Kidney (tissue), 14 donors: ENCODE measurements around the gene ST3GAL6. TPM values are rescaled to one million over a fixed set of nuclear protein-coding genes. Genes with fewer than 3 reads are reported as not detected.

Source experiments
- DNase-seq, 5 donors: peaks; one replicate each; pipeline ENCODE4 v3.0.0-alpha.2; 2013 to 2020
- FAIRE-seq: peaks from 2 replicates; lab custom pipeline; 2012; peaks lifted over from hg19 to GRCh38; lab: Jason Lieb, UNC
- H3K27ac ChIP-seq, 2 donors: one replicate each; pipeline ENCODE4 v1.7.0; 2013; ENCODE audit warnings: low read depth in 2 of 2, low read length in 2 of 2, inconsistent platforms in 1 of 2
- H3K27me3 ChIP-seq: one replicate; pipeline ENCODE4 v1.7.1; 2013; ENCODE audit warnings: low read length, inconsistent platforms; ENCODE audit not compliant: control insufficient read depth, insufficient read depth
- H3K36me3 ChIP-seq, 3 donors: one replicate each; pipeline versions ENCODE4 v1.7.0 to v1.7.1; 2013; ENCODE audit warnings: low read length in 3 of 3, control low read depth in 1 of 3, inconsistent platforms in 1 of 3; ENCODE audit not compliant: insufficient read depth in 3 of 3, control insufficient read depth in 2 of 3
- H3K4me1 ChIP-seq, 3 donors: one replicate each; pipeline versions ENCODE4 v1.7.0 to v1.7.1; 2013; ENCODE audit warnings: low read length in 3 of 3, inconsistent platforms in 1 of 3, low read depth in 1 of 3; ENCODE audit not compliant: control insufficient read depth in 2 of 3, insufficient read depth in 2 of 3
- H3K4me3 ChIP-seq, 3 donors: one replicate each; pipeline versions ENCODE4 v1.7.0 to v1.8.1; 2013; ENCODE audit warnings: low read length in 3 of 3, control low read depth in 1 of 3, inconsistent platforms in 1 of 3
- H3K9ac ChIP-seq, 3 donors: one replicate each; pipeline versions ENCODE4 v1.7.0 to v1.7.1; 2013; ENCODE audit warnings: low read length in 3 of 3, control low read depth in 1 of 3, inconsistent platforms in 1 of 3
- H3K9me3 ChIP-seq, 3 donors: one replicate each; pipeline versions ENCODE4 v1.7.0 to v1.7.1; 2013; ENCODE audit warnings: low read length in 3 of 3, control low read depth in 1 of 3, inconsistent platforms in 1 of 3; ENCODE audit not compliant: control insufficient read depth in 2 of 3, insufficient read depth in 1 of 3
- intact Hi-C: fragments of 100-400 bp; cut with DNase I; formaldehyde crosslinking; loops from one replicate; pipeline ENCODE4 v1.11.1; 2022
- polyA plus RNA-seq: library from polyadenylated mRNA; stranded (reverse); fragments of 350-450 nt; fragmentation: Illumina TruSeq; extraction: RNeasy Lipid Tissue Mini Kit (QIAGEN cat#74804); gene quantifications from one replicate; pipeline ENCODE4 v1.2.3, GENCODE V29; 2014; ENCODE audit warnings: low read depth, low replicate concordance; ENCODE audit not compliant: insufficient read depth
- total RNA-seq: library from RNA; stranded (reverse); fragmentation: NEBNext Ultra II Directional; extraction: Animal tissue kit (Norgen Biotek cat#: 25700); gene quantifications from one replicate; pipeline ENCODE4 v1.2.1, GENCODE V29; 2021
- TF ChIP-seq, protein P1 (sequence below): IDR thresholded peaks from 3 replicates; pipeline ENCODE4 v1.5.1; 2012; ENCODE audit warnings: mild to moderate bottlenecking, moderate library complexity, borderline replicate concordance; ENCODE audit not compliant: insufficient read depth; ENCODE audit errors: extremely low read depth
- donor health status: control.
- donor health status: control.
- donor health status: control.
- donor health status: control.
- donor health status: control.
- donor health status: DM: yes; HTN: yes; CAD: no.
- donor health status: Normal renal cell carcinoma (clear cell type).

The ST3GAL6 gene
- total and polyA plus RNA-seq, 2 donors from 2014 or later = 10.7 to 20.8 TPM

GRCh38 chr3:98805571-98805970 is 42.4 kb downstream of the ST3GAL6 start:
- peaks cover 0 to 6% (median 0%) of the 10 kb centered on the region in 3 donors for H3K4me1 ChIP-seq
- peaks cover 6 to 13% (median 13%) of the 10 kb centered on the region in 3 donors for H3K36me3 ChIP-seq
- H3K9me3 ChIP-seq = no peaks in the 10 kb centered on the region
- no peak overlapping the region for H3K9ac ChIP-seq
- H3K27me3 ChIP-seq = no peaks in the 10 kb centered on the region
- no peak for FAIRE-seq
- TF ChIP-seq, protein P1, sequence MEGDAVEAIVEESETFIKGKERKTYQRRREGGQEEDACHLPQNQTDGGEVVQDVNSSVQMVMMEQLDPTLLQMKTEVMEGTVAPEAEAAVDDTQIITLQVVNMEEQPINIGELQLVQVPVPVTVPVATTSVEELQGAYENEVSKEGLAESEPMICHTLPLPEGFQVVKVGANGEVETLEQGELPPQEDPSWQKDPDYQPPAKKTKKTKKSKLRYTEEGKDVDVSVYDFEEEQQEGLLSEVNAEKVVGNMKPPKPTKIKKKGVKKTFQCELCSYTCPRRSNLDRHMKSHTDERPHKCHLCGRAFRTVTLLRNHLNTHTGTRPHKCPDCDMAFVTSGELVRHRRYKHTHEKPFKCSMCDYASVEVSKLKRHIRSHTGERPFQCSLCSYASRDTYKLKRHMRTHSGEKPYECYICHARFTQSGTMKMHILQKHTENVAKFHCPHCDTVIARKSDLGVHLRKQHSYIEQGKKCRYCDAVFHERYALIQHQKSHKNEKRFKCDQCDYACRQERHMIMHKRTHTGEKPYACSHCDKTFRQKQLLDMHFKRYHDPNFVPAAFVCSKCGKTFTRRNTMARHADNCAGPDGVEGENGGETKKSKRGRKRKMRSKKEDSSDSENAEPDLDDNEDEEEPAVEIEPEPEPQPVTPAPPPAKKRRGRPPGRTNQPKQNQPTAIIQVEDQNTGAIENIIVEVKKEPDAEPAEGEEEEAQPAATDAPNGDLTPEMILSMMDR = no peak
- intact Hi-C loops = no loop called here
- no peak for DNase-seq
- H3K4me3 ChIP-seq = no peak overlapping the region
- no peak overlapping the region for H3K27ac ChIP-seq

- TF ChIP-seq, protein P1 = no peak
- H3K4me3 ChIP-seq = no peak overlapping the region
- DNase-seq (no peak), FAIRE-seq (no peak)
- H3K9ac ChIP-seq = no peak overlapping the region
- no peaks in the 10 kb centered on the region for H3K27me3 ChIP-seq
- intact Hi-C loops = no loop called here
- peaks cover 6 to 13% (median 13%) of the 10 kb centered on the region in 3 donors for H3K36me3 ChIP-seq
- no peaks in the 10 kb centered on the region for H3K4me1 ChIP-seq
- no peaks in the 10 kb centered on the region for H3K9me3 ChIP-seq
- no peak overlapping the region for H3K27ac ChIP-seq
Observed at GRCh38 chr3:98806521-98806920, 43.4 kb downstream of the ST3GAL6 start.

- intact Hi-C loops = no loop called here
- H3K36me3 ChIP-seq = peaks cover 6 to 13% (median 13%) of the 10 kb centered on the region in 3 donors
- H3K27me3 ChIP-seq = no peaks in the 10 kb centered on the region
- DNase-seq (no peak), FAIRE-seq (no peak)
- no peaks in the 10 kb centered on the region for H3K9me3 ChIP-seq
- no peak overlapping the region for H3K4me3 ChIP-seq
- no peak overlapping the region for H3K27ac ChIP-seq
- H3K4me1 ChIP-seq = no peaks in the 10 kb centered on the region
- no peak overlapping the region for H3K9ac ChIP-seq
- TF ChIP-seq, protein P1 = no peak
Observed at GRCh38 chr3:98807011-98807410, 43.9 kb downstream of the ST3GAL6 start.

GRCh38 chr3:98807561-98807960 is 44.4 kb downstream of the ST3GAL6 start:
- Histone ChIP-seq H3K4me1 (no peaks in the 10 kb centered on the region), H3K27ac (no peak overlapping the region), H3K4me3 (no peak overlapping the region), H3K36me3 (peaks cover 6 to 13% (median 13%) of the 10 kb centered on the region in 3 donors), H3K9me3 (no peaks in the 10 kb centered on the region), H3K9ac (no peak overlapping the region), H3K27me3 (no peaks in the 10 kb centered on the region)
- TF ChIP-seq, protein P1 = no peak
- intact Hi-C loops = no loop called here
- FAIRE-seq (no peak), DNase-seq (no peak)
